ENCODE results near the gene PIM2. TPM values are rescaled to one million over a fixed set of nuclear protein-coding genes. Genes with fewer than 3 reads are reported as not detected.

The PIM2 gene
- total and polyA plus RNA-seq, 9 of the 15 experiments (the other 6 are each of a cell fraction or from before 2014, with no cell fraction given) = 67.6 to 191 (median 108) TPM

- WGBS (ENCODE audit: insufficient coverage, low coverage, missing lambda C conversion rate) = 0% methylated on average over 11 of the region's 12 CpGs
- no peak for FAIRE-seq
- peak; percentile 42 for ATAC-seq
- DNase-seq (ENCODE audit: extremely low read depth in 1 of 4, low spot score in 3 of 4) = peak; percentile 32 to 50 (median 40)
- POLR2A ChIA-PET = interaction anchor here (0.6 to 3.1 kb wide), 4 partner anchors 8 to 958 kb away, joined by 3 to 13 read pairs (median 3); partner anchors contain the start of genes PQBP1 and TIMM17B
- no peaks in the 10 kb centered on the region for H3K9me1 ChIP-seq (ENCODE audit: control insufficient read depth, insufficient read depth, low read length)
- peaks cover 27% of the 10 kb centered on the region for H4K20me1 ChIP-seq (replicated peaks; ENCODE audit: control insufficient read depth, insufficient read depth, low read length)
- H3K36me3 ChIP-seq (ENCODE audit: control insufficient read depth, insufficient read depth, low read length) = peaks cover 64% of the 10 kb centered on the region
- peak overlapping the region; percentile 100 for H3K4me2 ChIP-seq (ENCODE audit: insufficient read depth, low read length)
- peak overlapping the region; percentile 85 to 95 for H3K9ac ChIP-seq (ENCODE audit: insufficient read depth in 1 of 2, low read depth in 2 of 2, low read length in 2 of 2)
- H2AFZ ChIP-seq (ENCODE audit: low read depth, low read length) = peak overlapping the region; percentile 71; the same call in 1 of the 2 replicates
- no TSS peak for BruUV-seq (replicated peaks)
- CTCF ChIA-PET (ENCODE audit: low intra/inter-chr PET ratio) = no interaction called here
- peaks cover 29 to 34% of the 10 kb centered on the region in 2 experiments for H3K4me1 ChIP-seq (replicated peaks in 1 of 2; ENCODE audit: control insufficient read depth in 2 of 2, insufficient read depth in 2 of 2, low read length in 2 of 2)
- H3K27ac ChIP-seq (ENCODE audit: extremely low read depth, low read depth, low read length) = peak overlapping the region; percentile 89
- in situ Hi-C loops (cut with MboI) = no loop called here
- intact Hi-C loops (cut with micrococcal nuclease) = loop anchor here (5.0 to 10.0 kb wide), 2 partner anchors 149 to 276 kb away; partner anchors contain the start of gene GLOD5
- H3K79me2 ChIP-seq (ENCODE audit: control insufficient read depth, insufficient read depth, low read length) = peaks cover 45% of the 10 kb centered on the region
- H3K27me3 ChIP-seq (ENCODE audit: control insufficient read depth in 2 of 2, insufficient read depth in 2 of 2, low read length in 2 of 2) = no peaks in the 10 kb centered on the region
- peak overlapping the region; percentile 92 for H3K4me3 ChIP-seq
- no peaks in the 10 kb centered on the region for H3K9me3 ChIP-seq (replicated peaks; ENCODE audit: control insufficient read depth, insufficient read depth, low read depth, low read length)
- TF ChIP-seq SPI1 (IDR thresholded peaks at IDR 0.05; ENCODE audit: borderline replicate concordance, low read depth, low read length) (0 out of 2 replicates have a peak, but pooled peaks have one; percentile 11), KAT8 (IDR thresholded peaks at IDR 0.05; ENCODE audit: low read depth) (0 out of 2 replicates have a peak, but pooled peaks have one; percentile 16), FOXK2 (conservative IDR thresholded peaks at IDR 0.05 in 1 of 2, IDR thresholded peaks at IDR 0.05 in 1 of 2; ENCODE audit: low read depth in 2 of 2) (peak in 1 of 2 experiments; percentile 71; a peak in 2 of 4 replicates), CLOCK (CRISPR knock-in tag; IDR thresholded peaks at IDR 0.05; ENCODE audit: borderline replicate concordance) (no peak), FIP1L1 (IDR thresholded peaks at IDR 0.05; ENCODE audit: low read depth, low read length, poor library complexity, severe bottlenecking) (no peak), TCF3 (CRISPR knock-in tag; IDR thresholded peaks at IDR 0.05) (no peak), ZEB2 (IDR thresholded peaks at IDR 0.05) (no peak)
- TF ChIP-seq, protein P1, sequence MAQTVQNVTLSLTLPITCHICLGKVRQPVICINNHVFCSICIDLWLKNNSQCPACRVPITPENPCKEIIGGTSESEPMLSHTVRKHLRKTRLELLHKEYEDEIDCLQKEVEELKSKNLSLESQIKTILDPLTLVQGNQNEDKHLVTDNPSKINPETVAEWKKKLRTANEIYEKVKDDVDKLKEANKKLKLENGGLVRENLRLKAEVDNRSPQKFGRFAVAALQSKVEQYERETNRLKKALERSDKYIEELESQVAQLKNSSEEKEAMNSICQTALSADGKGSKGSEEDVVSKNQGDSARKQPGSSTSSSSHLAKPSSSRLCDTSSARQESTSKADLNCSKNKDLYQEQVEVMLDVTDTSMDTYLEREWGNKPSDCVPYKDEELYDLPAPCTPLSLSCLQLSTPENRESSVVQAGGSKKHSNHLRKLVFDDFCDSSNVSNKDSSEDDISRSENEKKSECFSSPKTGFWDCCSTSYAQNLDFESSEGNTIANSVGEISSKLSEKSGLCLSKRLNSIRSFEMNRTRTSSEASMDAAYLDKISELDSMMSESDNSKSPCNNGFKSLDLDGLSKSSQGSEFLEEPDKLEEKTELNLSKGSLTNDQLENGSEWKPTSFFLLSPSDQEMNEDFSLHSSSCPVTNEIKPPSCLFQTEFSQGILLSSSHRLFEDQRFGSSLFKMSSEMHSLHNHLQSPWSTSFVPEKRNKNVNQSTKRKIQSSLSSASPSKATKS (CRISPR knock-in tag; IDR thresholded peaks at IDR 0.05) = no peak
- TF ChIP-seq, protein P2, sequence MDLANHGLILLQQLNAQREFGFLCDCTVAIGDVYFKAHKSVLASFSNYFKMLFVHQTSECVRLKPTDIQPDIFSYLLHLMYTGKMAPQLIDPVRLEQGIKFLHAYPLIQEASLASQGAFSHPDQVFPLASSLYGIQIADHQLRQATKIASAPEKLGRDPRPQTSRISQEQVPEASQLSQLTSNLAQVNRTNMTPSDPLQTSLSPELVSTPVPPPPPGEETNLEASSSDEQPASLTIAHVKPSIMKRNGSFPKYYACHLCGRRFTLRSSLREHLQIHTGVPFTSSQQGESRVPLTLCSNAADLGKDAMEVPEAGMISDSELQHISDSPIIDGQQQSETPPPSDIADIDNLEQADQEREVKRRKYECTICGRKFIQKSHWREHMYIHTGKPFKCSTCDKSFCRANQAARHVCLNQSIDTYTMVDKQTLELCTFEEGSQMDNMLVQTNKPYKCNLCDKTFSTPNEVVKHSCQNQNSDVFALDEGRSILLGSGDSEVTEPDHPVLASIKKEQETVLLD (IDR thresholded peaks at IDR 0.05) = 0 out of 2 replicates have a peak, but pooled peaks have one; percentile 29
- TF ChIP-seq, protein P3, sequence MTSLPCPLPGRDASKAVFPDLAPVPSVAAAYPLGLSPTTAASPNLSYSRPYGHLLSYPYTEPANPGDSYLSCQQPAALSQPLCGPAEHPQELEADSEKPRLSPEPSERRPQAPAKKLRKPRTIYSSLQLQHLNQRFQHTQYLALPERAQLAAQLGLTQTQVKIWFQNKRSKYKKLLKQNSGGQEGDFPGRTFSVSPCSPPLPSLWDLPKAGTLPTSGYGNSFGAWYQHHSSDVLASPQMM (CRISPR knock-in tag; IDR thresholded peaks at IDR 0.05) = 0 out of 2 replicates have a peak, but pooled peaks have one; percentile 8
- TF ChIP-seq, protein P4, sequence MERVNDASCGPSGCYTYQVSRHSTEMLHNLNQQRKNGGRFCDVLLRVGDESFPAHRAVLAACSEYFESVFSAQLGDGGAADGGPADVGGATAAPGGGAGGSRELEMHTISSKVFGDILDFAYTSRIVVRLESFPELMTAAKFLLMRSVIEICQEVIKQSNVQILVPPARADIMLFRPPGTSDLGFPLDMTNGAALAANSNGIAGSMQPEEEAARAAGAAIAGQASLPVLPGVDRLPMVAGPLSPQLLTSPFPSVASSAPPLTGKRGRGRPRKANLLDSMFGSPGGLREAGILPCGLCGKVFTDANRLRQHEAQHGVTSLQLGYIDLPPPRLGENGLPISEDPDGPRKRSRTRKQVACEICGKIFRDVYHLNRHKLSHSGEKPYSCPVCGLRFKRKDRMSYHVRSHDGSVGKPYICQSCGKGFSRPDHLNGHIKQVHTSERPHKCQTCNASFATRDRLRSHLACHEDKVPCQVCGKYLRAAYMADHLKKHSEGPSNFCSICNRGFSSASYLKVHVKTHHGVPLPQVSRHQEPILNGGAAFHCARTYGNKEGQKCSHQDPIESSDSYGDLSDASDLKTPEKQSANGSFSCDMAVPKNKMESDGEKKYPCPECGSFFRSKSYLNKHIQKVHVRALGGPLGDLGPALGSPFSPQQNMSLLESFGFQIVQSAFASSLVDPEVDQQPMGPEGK (CRISPR knock-in tag; IDR thresholded peaks at IDR 0.05; ENCODE audit: borderline replicate concordance) = no peak; the same call in 1 of the 2 replicates
These were observed 7.9 kb downstream of the PIM2 start for GRCh38 chrX:48910926-48911411.

Measured in K562 (cell line).